Measurements from ENCODE around the gene UCMA. TPM values are rescaled to one million over a fixed set of nuclear protein-coding genes. Genes with fewer than 3 reads are reported as not detected.

Gene UCMA
- total and polyA plus RNA-seq, 4 donors: not detected

DNA sequence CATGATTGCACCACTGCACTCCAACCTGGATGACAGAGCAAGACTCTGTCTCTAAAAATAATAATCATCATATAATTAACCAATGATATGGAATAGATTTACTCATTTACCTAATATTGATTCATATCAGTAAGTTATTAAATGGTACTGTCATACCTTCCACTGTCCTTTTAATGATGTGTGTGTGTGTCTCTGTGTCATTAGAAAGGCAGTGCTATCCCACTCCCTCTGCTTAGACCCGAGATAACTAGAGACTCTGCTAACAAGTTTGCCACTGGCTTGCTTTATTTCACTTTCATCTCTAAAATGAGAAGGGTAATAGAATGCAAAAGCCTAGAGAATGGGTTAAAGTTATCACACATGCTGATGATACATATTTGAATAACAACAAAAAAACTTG, 51.8 kb downstream of the UCMA start:
- Histone ChIP-seq H3K4me3 (ENCODE audit: low read depth in 1 of 3, low read length in 3 of 3) (no peak overlapping the region), H3K27ac (ENCODE audit: low read depth in 1 of 2, low read length in 2 of 2) (no peak overlapping the region), H3K36me3 (ENCODE audit: control insufficient read depth in 4 of 4, insufficient read depth in 3 of 4, low read depth in 1 of 4, low read length in 3 of 4) (no peaks in the 10 kb centered on the region), H3K27me3 (ENCODE audit: control insufficient read depth in 4 of 4, insufficient read depth in 4 of 4, low read length in 3 of 4) (no peaks in the 10 kb centered on the region), H3K4me1 (ENCODE audit: control insufficient read depth in 4 of 4, insufficient read depth in 4 of 4, low read length in 3 of 4) (peaks cover 0 to 2% (median 0%) of the 10 kb centered on the region in 4 donors), H3K9ac (ENCODE audit: low read depth in 1 of 2, low read length in 2 of 2) (no peak overlapping the region), H3K9me3 (ENCODE audit: control insufficient read depth in 4 of 4, low read length in 3 of 4) (no peaks in the 10 kb centered on the region)
- TF ChIP-seq NR2F2 (IDR thresholded peaks at IDR 0.05) (no peak), SP1 (IDR thresholded peaks at IDR 0.05) (no peak), FOXA1 (IDR thresholded peaks at IDR 0.05) (no peak)
- TF ChIP-seq, protein P1, sequence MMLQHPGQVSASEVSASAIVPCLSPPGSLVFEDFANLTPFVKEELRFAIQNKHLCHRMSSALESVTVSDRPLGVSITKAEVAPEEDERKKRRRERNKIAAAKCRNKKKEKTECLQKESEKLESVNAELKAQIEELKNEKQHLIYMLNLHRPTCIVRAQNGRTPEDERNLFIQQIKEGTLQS (IDR thresholded peaks at IDR 0.05): no peak
- WGBS: 92% methylated on average over 1 of the region's 1 CpG
- no peak for DNase-seq (ENCODE audit: low spot score)

DNA sequence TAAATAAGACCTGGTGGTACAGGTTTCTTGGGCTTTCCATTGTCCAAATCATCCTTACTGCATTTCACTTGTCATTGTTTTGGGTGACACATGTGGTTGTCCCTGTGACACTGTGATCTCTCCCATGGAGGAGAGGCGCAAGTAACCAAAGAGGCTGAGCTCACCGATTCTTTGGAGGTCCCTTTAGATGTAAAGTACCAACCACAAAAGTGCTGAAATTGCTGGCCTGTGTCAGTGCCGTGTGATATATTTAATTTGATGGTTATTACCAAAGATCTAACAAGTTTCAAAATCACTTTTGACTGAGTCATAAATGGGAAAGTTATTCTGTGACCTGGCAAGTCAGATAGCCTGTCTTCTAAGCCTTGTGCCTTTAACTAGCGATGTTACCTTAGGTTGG, 53.4 kb downstream of the UCMA start:
- Histone ChIP-seq H3K27me3 (ENCODE audit: control insufficient read depth in 4 of 4, insufficient read depth in 4 of 4, low read length in 3 of 4) (no peaks in the 10 kb centered on the region), H3K4me1 (ENCODE audit: control insufficient read depth in 4 of 4, insufficient read depth in 4 of 4, low read length in 3 of 4) (peaks cover 0 to 2% (median 0%) of the 10 kb centered on the region in 4 donors), H3K36me3 (ENCODE audit: control insufficient read depth in 4 of 4, insufficient read depth in 3 of 4, low read depth in 1 of 4, low read length in 3 of 4) (no peaks in the 10 kb centered on the region), H3K4me3 (ENCODE audit: low read depth in 1 of 3, low read length in 3 of 3) (no peak overlapping the region), H3K9ac (ENCODE audit: low read depth in 1 of 2, low read length in 2 of 2) (no peak overlapping the region), H3K9me3 (ENCODE audit: control insufficient read depth in 4 of 4, low read length in 3 of 4) (no peaks in the 10 kb centered on the region), H3K27ac (ENCODE audit: low read depth in 1 of 2, low read length in 2 of 2) (no peak overlapping the region)
- no peak for DNase-seq (ENCODE audit: low spot score)
- TF ChIP-seq RXRA (IDR thresholded peaks at IDR 0.05) (no peak), TAF1 (conservative IDR thresholded peaks at IDR 0.05) (no peak), HNF4G (IDR thresholded peaks at IDR 0.05) (no peak), RAD21 (IDR thresholded peaks at IDR 0.05) (no peak)
- TF ChIP-seq, protein P2, sequence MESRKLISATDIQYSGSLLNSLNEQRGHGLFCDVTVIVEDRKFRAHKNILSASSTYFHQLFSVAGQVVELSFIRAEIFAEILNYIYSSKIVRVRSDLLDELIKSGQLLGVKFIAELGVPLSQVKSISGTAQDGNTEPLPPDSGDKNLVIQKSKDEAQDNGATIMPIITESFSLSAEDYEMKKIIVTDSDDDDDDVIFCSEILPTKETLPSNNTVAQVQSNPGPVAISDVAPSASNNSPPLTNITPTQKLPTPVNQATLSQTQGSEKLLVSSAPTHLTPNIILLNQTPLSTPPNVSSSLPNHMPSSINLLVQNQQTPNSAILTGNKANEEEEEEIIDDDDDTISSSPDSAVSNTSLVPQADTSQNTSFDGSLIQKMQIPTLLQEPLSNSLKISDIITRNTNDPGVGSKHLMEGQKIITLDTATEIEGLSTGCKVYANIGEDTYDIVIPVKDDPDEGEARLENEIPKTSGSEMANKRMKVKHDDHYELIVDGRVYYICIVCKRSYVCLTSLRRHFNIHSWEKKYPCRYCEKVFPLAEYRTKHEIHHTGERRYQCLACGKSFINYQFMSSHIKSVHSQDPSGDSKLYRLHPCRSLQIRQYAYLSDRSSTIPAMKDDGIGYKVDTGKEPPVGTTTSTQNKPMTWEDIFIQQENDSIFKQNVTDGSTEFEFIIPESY (IDR thresholded peaks at IDR 0.05): no peak
- TF ChIP-seq, protein P1 (IDR thresholded peaks at IDR 0.05): no peak
- TF ChIP-seq, protein P3, sequence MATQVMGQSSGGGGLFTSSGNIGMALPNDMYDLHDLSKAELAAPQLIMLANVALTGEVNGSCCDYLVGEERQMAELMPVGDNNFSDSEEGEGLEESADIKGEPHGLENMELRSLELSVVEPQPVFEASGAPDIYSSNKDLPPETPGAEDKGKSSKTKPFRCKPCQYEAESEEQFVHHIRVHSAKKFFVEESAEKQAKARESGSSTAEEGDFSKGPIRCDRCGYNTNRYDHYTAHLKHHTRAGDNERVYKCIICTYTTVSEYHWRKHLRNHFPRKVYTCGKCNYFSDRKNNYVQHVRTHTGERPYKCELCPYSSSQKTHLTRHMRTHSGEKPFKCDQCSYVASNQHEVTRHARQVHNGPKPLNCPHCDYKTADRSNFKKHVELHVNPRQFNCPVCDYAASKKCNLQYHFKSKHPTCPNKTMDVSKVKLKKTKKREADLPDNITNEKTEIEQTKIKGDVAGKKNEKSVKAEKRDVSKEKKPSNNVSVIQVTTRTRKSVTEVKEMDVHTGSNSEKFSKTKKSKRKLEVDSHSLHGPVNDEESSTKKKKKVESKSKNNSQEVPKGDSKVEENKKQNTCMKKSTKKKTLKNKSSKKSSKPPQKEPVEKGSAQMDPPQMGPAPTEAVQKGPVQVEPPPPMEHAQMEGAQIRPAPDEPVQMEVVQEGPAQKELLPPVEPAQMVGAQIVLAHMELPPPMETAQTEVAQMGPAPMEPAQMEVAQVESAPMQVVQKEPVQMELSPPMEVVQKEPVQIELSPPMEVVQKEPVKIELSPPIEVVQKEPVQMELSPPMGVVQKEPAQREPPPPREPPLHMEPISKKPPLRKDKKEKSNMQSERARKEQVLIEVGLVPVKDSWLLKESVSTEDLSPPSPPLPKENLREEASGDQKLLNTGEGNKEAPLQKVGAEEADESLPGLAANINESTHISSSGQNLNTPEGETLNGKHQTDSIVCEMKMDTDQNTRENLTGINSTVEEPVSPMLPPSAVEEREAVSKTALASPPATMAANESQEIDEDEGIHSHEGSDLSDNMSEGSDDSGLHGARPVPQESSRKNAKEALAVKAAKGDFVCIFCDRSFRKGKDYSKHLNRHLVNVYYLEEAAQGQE (IDR thresholded peaks at IDR 0.05): no peak
- 95% methylated on average over 4 of the region's 4 CpGs for WGBS

DNA sequence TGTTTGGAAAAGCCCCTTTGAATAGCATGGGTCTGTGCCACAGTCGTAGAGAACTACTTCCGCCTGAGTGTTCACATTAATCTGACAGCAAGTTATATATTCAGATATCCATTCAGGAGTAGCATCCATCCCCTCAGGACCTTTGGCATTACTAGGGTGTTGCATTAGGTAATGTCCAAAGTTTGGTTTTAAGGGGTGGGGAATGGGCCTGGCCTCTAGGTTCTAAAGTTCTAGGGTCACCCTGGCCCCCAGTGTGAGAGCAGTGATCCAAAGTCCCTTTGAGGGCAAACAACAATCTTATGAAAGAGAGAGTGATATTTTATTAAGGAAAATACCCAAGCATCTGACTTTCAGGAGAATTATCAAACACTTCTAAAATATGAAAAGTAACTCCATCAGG, 60.6 kb downstream of the UCMA start:
- 37% methylated on average over 2 of the region's 2 CpGs for WGBS
- H3K36me3 ChIP-seq (ENCODE audit: control insufficient read depth in 4 of 4, insufficient read depth in 3 of 4, low read depth in 1 of 4, low read length in 3 of 4): no peaks in the 10 kb centered on the region
- H3K4me1 ChIP-seq (ENCODE audit: control insufficient read depth in 4 of 4, insufficient read depth in 4 of 4, low read length in 3 of 4): peaks cover 2 to 20% (median 16%) of the 10 kb centered on the region in 4 donors
- H3K27me3 ChIP-seq (ENCODE audit: control insufficient read depth in 4 of 4, insufficient read depth in 4 of 4, low read length in 3 of 4): no peaks in the 10 kb centered on the region
- peak overlapping the region; percentile 48 for H3K27ac ChIP-seq (ENCODE audit: low read depth in 1 of 2, low read length in 2 of 2)
- no peak overlapping the region for H3K9ac ChIP-seq (ENCODE audit: low read depth in 1 of 2, low read length in 2 of 2)
- peak; percentile 40 for DNase-seq (ENCODE audit: low spot score)
- H3K4me3 ChIP-seq (ENCODE audit: low read depth in 1 of 3, low read length in 3 of 3): no peak overlapping the region
- H3K9me3 ChIP-seq (ENCODE audit: control insufficient read depth in 4 of 4, low read length in 3 of 4): no peaks in the 10 kb centered on the region
- TF ChIP-seq RAD21 (IDR thresholded peaks at IDR 0.05) (peak; percentile 35 to 43), SP1 (IDR thresholded peaks at IDR 0.05) (peak; percentile 98), RXRA (IDR thresholded peaks at IDR 0.05) (peak; percentile 93 to 95), FOXA1 (IDR thresholded peaks at IDR 0.05) (peak; percentile 72), TAF1 (conservative IDR thresholded peaks at IDR 0.05) (no peak), FOXA2 (IDR thresholded peaks at IDR 0.05) (peak; percentile 46), JUND (IDR thresholded peaks at IDR 0.05) (peak; percentile 58 to 82)
- TF ChIP-seq, protein P2 (IDR thresholded peaks at IDR 0.05): peak; percentile 79
- TF ChIP-seq, protein P4, sequence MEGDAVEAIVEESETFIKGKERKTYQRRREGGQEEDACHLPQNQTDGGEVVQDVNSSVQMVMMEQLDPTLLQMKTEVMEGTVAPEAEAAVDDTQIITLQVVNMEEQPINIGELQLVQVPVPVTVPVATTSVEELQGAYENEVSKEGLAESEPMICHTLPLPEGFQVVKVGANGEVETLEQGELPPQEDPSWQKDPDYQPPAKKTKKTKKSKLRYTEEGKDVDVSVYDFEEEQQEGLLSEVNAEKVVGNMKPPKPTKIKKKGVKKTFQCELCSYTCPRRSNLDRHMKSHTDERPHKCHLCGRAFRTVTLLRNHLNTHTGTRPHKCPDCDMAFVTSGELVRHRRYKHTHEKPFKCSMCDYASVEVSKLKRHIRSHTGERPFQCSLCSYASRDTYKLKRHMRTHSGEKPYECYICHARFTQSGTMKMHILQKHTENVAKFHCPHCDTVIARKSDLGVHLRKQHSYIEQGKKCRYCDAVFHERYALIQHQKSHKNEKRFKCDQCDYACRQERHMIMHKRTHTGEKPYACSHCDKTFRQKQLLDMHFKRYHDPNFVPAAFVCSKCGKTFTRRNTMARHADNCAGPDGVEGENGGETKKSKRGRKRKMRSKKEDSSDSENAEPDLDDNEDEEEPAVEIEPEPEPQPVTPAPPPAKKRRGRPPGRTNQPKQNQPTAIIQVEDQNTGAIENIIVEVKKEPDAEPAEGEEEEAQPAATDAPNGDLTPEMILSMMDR (IDR thresholded peaks at IDR 0.05; ENCODE audit: low read depth, low read length, missing input control): no peak
- TF ChIP-seq, protein P3 (IDR thresholded peaks at IDR 0.05): peak; percentile 83

Data from liver (tissue), 9 donors.